ENCODE data around the gene GABPB1. TPM values are rescaled to one million over a fixed set of nuclear protein-coding genes. Genes with fewer than 3 reads are reported as not detected.

The GABPB1 gene
- total RNA-seq, 1 experiment from 2014 or later: 45.0 TPM

DNA sequence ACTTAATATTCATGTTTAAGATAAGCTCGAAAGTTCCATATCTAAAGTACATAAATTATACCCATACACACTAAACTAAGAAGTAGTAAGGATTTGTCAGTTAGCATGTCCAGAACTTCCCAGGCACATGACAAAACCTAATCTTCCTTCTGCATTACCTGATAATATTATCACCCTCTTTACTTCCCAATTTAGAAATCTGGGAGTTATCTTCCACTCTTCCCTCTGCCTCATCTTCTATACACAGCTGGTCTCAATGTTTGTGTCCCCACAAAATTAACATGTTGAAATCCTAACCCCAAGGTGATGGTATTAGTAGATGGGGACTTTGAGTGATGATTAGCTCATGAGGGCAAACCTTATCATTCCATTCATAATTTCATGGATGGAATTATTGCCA is 15.3 kb downstream of the GABPB1 start:
- no peak overlapping the region for H2BK20ac ChIP-seq (ENCODE audit: low read depth, low read length, poor library complexity, severe bottlenecking)
- H3K9ac ChIP-seq (ENCODE audit: extremely low read depth, insufficient read length, low read length): no peak overlapping the region
- H3T11ph ChIP-seq (ENCODE audit: low read length): no peak overlapping the region
- Mint-ChIP-seq H3K27me3 (ENCODE audit: low read depth) (no peaks in the 10 kb centered on the region), H3K27ac (no peak overlapping the region), H3K9me3 (no peaks in the 10 kb centered on the region), H3K4me1 (no peaks in the 10 kb centered on the region), H3K4me3 (no peak overlapping the region), H3K36me3 (ENCODE audit: insufficient read depth in 1 of 3, low read depth in 3 of 3) (peaks cover 0 to 3% (median 0%) of the 10 kb centered on the region in 3 experiments; a peak in 2 of 7 replicates)
- H3K27ac ChIP-seq (ENCODE audit: insufficient read length, low read depth, low read length): no peak overlapping the region
- no peaks in the 10 kb centered on the region for H3K9me3 ChIP-seq (ENCODE audit: control insufficient read depth, low read depth, low read length)
- H3K4ac ChIP-seq (ENCODE audit: low read depth, low read length): no peak overlapping the region
- WGBS (ENCODE audit: extremely low coverage, insufficient read length, low lambda C conversion rate): no CpG with 5 or more reads among the region's 1 CpG
- no peak overlapping the region for H2AFZ ChIP-seq (ENCODE audit: low read length)
- no peak overlapping the region for H3K18ac ChIP-seq (ENCODE audit: insufficient read length, low read depth, low read length)
- H3K23me2 ChIP-seq (ENCODE audit: insufficient read length, low read depth, low read length, poor library complexity, severe bottlenecking): no peaks in the 10 kb centered on the region
- H3K23ac ChIP-seq (ENCODE audit: insufficient read length, low read depth, low read length): no peak overlapping the region
- H3K79me2 ChIP-seq (ENCODE audit: insufficient read depth, low read length): peaks cover 2% of the 10 kb centered on the region; the same call in 1 of the 2 replicates
- H3K14ac ChIP-seq (ENCODE audit: insufficient read depth, low read length): no peak overlapping the region
- no peak overlapping the region for H3K4me2 ChIP-seq (ENCODE audit: insufficient read depth, insufficient read length, low read length)
- H2BK120ac ChIP-seq (ENCODE audit: low read depth, low read length, poor library complexity, severe bottlenecking): no peak overlapping the region
- no peak overlapping the region for H2AK5ac ChIP-seq (ENCODE audit: insufficient read length, low read length)
- no peaks in the 10 kb centered on the region for H3K27me3 ChIP-seq (ENCODE audit: insufficient read depth, low read length)
- TF ChIP-seq, protein P1, sequence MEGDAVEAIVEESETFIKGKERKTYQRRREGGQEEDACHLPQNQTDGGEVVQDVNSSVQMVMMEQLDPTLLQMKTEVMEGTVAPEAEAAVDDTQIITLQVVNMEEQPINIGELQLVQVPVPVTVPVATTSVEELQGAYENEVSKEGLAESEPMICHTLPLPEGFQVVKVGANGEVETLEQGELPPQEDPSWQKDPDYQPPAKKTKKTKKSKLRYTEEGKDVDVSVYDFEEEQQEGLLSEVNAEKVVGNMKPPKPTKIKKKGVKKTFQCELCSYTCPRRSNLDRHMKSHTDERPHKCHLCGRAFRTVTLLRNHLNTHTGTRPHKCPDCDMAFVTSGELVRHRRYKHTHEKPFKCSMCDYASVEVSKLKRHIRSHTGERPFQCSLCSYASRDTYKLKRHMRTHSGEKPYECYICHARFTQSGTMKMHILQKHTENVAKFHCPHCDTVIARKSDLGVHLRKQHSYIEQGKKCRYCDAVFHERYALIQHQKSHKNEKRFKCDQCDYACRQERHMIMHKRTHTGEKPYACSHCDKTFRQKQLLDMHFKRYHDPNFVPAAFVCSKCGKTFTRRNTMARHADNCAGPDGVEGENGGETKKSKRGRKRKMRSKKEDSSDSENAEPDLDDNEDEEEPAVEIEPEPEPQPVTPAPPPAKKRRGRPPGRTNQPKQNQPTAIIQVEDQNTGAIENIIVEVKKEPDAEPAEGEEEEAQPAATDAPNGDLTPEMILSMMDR (conservative IDR thresholded peaks at IDR 0.05): no peak
- DNase-seq: no peak
- no peak overlapping the region for H2BK5ac ChIP-seq (ENCODE audit: insufficient read length, low read length)
- H4K5ac ChIP-seq (ENCODE audit: insufficient read length, low read depth, low read length): no peak overlapping the region
- no peaks in the 10 kb centered on the region for H4K20me1 ChIP-seq (ENCODE audit: control insufficient read depth, insufficient read depth, insufficient read length)
- H2BK15ac ChIP-seq (ENCODE audit: low read depth, low read length): no peak overlapping the region
- H4K8ac ChIP-seq (replicated peaks; ENCODE audit: insufficient read length, low read depth, low read length): no peak overlapping the region
- H3K56ac ChIP-seq (ENCODE audit: insufficient read length, low read depth, low read length): no peak overlapping the region
- no peaks in the 10 kb centered on the region for H3K4me1 ChIP-seq (ENCODE audit: insufficient read depth, low read length)
- no peak overlapping the region for H2BK12ac ChIP-seq (ENCODE audit: insufficient read length, low read depth, low read length)
- H4K91ac ChIP-seq (ENCODE audit: insufficient read length, low read depth, low read length): no peak overlapping the region
- H3K79me1 ChIP-seq (ENCODE audit: insufficient read depth, low read depth, low read length, poor library complexity, severe bottlenecking): peaks cover 7% of the 10 kb centered on the region
